ENCODE data around the gene FANK1.

Gene FANK1

DNA sequence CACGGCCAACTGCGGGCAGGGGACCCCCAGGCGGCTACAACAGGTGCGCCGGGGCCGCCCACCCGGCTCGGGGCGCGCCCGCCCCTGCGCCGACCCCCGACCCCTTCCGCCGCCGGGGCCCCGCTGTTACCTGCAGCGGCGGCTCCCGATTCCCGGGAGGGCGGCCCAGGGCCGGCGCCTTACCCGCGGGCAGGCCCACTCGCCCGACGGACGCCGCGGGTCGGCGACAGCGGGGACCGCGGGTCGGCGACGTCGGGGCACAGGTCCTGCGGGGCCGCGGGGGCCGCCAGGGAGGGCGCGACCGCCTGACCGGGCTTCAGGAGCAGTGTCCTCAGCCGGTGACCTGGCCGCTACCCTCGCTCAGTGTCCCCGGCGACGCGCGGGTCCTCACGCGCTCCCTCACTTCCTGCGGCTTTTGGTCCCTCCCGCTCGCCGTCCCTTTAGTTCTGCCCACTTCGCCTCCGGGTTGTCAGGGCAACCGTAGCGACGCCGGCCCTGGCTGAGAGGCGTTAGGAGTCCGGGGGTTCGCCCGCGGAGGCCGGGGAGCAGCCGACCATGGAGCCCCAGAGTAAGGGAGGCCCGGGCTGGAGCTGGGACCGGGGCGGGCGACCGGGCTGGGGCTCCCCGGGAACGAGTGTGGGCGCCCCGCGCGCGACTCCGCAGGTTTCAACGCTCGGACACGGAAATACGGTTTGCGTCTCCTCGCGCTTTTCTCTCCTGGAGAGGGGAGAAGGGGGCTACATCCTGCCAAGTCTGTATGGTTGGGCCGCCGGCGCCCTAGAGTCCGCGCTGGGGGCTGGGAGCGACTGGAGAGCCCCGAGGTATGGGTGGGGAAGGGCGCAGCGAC lies at the start of gene FANK1:
TSS of gene FANK1 (plus strand) at position 477 of the 847 bp plus-strand sequence. CDS start at position 556, 79 bp downstream.
- peak; percentile 91 for DNase-seq (ENCODE audit: low spot score)

- no peak for DNase-seq (ENCODE audit: low spot score)
These were observed 49.5 kb upstream of the FANK1 start for GRCh38 chr10:125846894-125847293.

GRCh38 chr10:125848371-125848770 lies 48.0 kb upstream of the FANK1 start:
- no peak for DNase-seq (ENCODE audit: low spot score)

DNA sequence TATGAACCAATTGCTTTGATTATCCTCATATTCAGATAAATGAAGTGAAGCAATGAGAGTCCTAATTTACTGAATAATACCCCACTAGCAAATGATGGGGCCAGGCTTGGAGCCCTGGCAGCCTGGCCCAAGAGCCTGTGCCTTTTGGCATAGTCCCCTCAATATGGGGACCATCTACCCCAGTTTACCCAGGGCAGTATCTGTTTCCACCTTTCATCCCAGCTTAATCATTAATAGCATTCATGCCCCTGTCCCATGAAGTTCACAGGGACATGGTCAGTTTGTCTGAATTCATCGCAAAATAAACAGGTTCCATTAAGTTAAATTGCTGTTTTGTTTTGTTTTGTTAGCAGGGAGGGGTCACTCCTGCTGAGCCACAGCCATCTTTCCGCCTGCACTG lies 47.5 kb upstream of the FANK1 start:
- no peak for DNase-seq (ENCODE audit: low spot score)

GRCh38 chr10:125849448-125849847 lies 46.9 kb upstream of the FANK1 start:
- no peak for DNase-seq (ENCODE audit: low spot score)

- no peak for DNase-seq (ENCODE audit: low spot score)
These were observed 45.3 kb upstream of the FANK1 start for GRCh38 chr10:125850766-125851731.

GRCh38 chr10:125852487-125852886 lies 43.9 kb upstream of the FANK1 start:
- DNase-seq (ENCODE audit: low spot score), result no peak

DNA sequence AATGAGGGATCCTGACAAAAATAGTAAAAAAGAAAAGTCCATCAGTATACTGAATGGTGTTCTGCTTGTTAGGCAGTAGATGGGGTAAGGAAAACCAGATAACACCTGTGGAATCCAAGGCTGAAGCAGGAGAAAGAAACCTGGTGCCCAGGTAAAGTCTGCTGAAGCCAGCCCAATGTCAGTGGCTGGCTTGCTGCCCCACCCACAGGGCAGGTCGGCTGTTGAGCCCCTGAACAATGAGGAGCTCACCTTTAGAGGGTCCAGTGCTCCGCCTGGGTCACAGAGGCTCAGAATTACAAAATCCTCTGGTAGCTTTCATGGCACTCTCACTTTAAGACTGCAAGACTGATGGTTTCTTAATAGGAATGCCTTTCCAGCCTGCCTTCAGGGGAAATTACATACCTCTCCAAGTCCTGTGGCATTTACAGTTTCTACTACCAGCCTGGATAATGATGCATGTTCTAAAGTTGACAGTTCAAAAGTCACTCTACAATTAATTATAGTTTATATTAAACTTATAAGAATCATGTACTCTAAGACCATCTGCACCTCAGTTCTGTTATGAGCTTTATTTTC lies 39.1 kb upstream of the FANK1 start:
- DNase-seq (ENCODE audit: low spot score), result no peak

- no peak for DNase-seq (ENCODE audit: low spot score)
These were observed 37.1 kb upstream of the FANK1 start for GRCh38 chr10:125859128-125859817.

- DNase-seq (ENCODE audit: low spot score), result no peak
These were observed 31.2 kb upstream of the FANK1 start for GRCh38 chr10:125865120-125865519.

- no peak for DNase-seq (ENCODE audit: low spot score)
These were observed 29.8 kb upstream of the FANK1 start for GRCh38 chr10:125866421-125867029.

DNA sequence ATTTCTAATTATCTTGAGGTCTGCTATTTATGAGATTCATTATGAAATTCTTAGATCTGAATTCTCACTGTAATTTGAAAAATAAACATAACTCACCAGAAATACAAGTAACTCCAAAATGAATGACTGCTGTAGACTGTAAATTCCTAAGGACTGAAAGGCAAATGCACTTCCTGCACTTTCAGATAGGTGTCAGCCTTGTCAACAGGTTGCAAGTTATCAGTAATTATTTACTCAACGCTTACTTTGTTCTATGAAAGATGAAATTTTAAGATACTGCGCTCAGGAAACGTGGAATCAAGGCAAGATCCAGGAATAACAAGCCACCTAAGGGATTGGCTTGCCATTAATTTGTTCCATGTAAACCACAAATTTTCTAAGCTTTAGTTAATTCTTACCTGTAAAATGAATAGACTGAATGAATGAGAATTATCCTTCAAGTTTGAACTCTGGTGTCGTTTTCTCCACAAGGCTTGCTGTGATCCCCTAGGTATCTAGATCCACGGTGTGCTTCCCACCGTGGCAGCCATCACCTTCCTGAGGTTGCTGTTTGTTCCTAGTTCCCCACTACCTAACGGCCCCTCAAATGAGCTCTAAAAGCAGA lies 27.9 kb upstream of the FANK1 start:
- peak; percentile 59 for DNase-seq (ENCODE audit: low spot score)

GRCh38 chr10:125871338-125871737 lies 25.0 kb upstream of the FANK1 start:
- no peak for DNase-seq (ENCODE audit: low spot score)

DNA sequence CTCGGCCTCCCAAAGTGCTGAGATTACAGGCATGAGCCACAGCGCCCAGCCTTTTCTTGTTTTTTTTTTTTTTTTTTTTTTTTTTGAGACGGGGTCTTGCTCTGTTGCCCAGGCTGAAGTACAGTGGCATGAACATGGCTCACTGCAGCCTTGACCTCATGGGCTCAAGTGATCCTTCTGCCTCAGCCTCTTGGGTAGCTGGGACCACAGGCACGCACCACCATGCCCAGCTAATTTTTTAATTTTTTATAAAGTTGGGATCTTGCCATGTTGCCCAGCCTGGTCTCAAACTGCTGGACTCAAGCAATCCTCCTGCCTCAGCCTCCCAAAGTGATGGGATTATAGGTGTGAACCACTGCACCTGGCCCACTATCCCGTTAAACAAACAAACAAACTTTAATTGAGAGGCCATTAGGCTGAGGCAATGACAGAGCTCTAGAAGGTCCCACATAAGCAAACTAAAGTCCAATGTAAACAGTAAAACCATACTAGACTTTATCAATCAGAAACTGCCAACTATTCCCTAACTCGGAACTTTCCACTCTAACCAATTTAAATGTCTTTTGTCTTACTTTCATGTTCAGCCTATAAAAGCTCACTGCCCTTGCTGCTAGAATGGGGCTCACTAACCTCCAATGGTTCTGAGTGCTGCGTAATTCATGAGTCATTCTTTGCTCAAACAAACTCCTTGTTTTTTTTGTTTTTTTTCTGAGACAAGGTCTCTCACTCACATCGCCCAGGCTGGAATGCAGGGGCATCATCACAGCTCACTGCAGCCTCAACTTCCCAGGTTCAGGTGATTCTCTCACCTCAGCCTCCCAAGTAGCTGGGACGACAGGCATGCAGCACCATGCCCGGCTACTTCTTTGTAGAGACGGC lies 17.2 kb upstream of the FANK1 start:
- DNase-seq (ENCODE audit: low spot score), result peak; percentile 90

DNA sequence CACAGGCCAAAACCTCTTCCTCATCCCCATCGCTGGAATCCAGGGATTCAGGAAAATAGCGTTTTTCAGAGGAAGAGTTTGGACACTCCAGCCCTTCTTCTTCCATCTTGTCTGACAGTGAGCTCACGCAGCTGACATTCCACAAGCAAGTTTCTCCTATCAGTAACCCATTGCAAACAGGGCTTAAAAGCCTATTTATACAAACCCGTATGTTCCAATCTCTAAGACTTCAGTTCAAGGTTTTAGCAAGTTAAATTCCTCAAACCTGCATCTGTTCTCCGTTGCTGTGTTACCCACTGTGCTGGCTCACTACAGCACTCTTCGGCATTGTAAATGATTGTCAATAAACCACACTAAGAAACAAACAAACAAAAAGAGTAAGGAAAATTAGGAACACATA lies 15.6 kb upstream of the FANK1 start:
- no peak for DNase-seq (ENCODE audit: low spot score)

GRCh38 chr10:125881192-125881591 lies 15.2 kb upstream of the FANK1 start, which contains the start of gene DHX32:
Gene DHX32 (minus strand): TSS chr10:125881292. CDS start chr10:125880824, 468 bp downstream.
- no peak for DNase-seq (ENCODE audit: low spot score)

- peak; percentile 51 for DNase-seq (ENCODE audit: low spot score)
These were observed 13.8 kb upstream of the FANK1 start for GRCh38 chr10:125882596-125882995.

DNA sequence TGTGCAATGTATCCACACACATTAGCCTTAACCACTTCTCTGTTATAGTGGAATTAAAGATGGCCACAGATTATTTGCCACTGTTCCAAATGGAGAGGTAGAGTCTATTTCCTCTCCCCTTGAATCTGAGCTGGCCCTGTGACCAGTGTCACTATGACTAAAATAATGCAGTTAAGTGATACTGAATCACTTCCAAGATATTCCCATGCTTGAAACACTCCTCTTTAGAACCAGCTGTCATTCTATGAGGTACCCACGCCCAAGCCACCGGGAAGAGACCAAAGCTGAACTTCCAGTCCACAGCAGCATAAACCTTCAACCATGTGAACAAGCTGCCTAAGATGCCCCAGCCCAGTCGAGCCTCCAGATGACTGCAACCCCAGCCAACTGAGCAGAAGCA lies 13.2 kb upstream of the FANK1 start:
- DNase-seq (ENCODE audit: low spot score), result peak; percentile 47

- no peak for DNase-seq (ENCODE audit: low spot score)
These were observed 9.4 kb upstream of the FANK1 start for GRCh38 chr10:125886914-125887512.

All from kidney tubule cell (primary cell).